Tibial nerve (tissue), 4 donors: Measurements from ENCODE around the gene OGN. TPM values are rescaled to one million over a fixed set of nuclear protein-coding genes. Genes with fewer than 3 reads are reported as not detected.

Source experiments
- DNase-seq, 2 donors: peaks; one replicate each; pipeline ENCODE4 v3.0.0-alpha.2; 2019; ENCODE audit warnings: low spot score in 2 of 2
- H3K27ac ChIP-seq, 4 donors: fragments of 200-600 bp; sonication (generic) in 3 of 4; one replicate each; pipeline ENCODE4 v1.5.1; 2017 to 2019; ENCODE audit warnings: mild to moderate bottlenecking in 1 of 4
- H3K27me3 ChIP-seq, 2 donors: fragments of 200-600 bp; sonication (generic) in 1 of 2; one replicate each; pipeline versions ENCODE4 v1.5.1 to v1.6.0; 2017 to 2019
- H3K36me3 ChIP-seq, 3 donors: fragments of 200-600 bp; sonication (generic); one replicate each; pipeline ENCODE4 v1.5.1; 2018 to 2019
- H3K4me1 ChIP-seq, 4 donors: fragments of 200-600 bp; sonication (generic) in 3 of 4; one replicate each; pipeline ENCODE4 v1.5.1; 2017 to 2019
- H3K4me3 ChIP-seq, 4 donors: fragments of 200-600 bp; sonication (generic) in 3 of 4; one replicate each; pipeline ENCODE4 v1.5.1; 2017 to 2019; ENCODE audit warnings: mild to moderate bottlenecking in 1 of 4, moderate library complexity in 1 of 4
- H3K9me3 ChIP-seq, 4 donors: fragments of 200-600 bp; sonication (generic) in 3 of 4; one replicate each; pipeline ENCODE4 v1.5.1; 2017 to 2019
- CTCF ChIP-seq, 5 experiments: fragments of 200-600 bp in 3 of 5; fragments of 450-650 bp in 2 of 5; sonication (generic) in 3 of 5; IDR thresholded peaks; one replicate each; pipeline ENCODE4 v1.5.1; 2016 to 2019; ENCODE audit warnings: antibody characterized with exemption in 5 of 5, mild to moderate bottlenecking in 3 of 5, moderate library complexity in 2 of 5
- EP300 ChIP-seq, 2 donors: sonication (generic); formaldehyde crosslinking; IDR thresholded peaks; one replicate each; pipeline ENCODE4 v1.6.1; 2017; ENCODE audit warnings: antibody characterized with exemption in 2 of 2, mild to moderate bottlenecking in 1 of 2
- POLR2A ChIP-seq, 2 donors: fragments of 450-650 bp; IDR thresholded peaks; one replicate each; pipeline ENCODE4 v1.6.1; 2017; ENCODE audit warnings: antibody characterized with exemption in 2 of 2, mild to moderate bottlenecking in 2 of 2, moderate library complexity in 2 of 2
- WGBS, 2 donors: methylation state at CpG; one replicate each; pipeline ENCODE4 v1.1.5; 2018; 5-methylcytosine and 5-hydroxymethylcytosine counted together
- total RNA-seq, 4 donors: library from RNA; depleted of rRNA; stranded (reverse); fragments of >200 nt; gene quantifications; one replicate each; pipeline ENCODE4 v1.1.0, GENCODE V29; 2016

OGN gene
- total RNA-seq, 4 donors from 2014 or later = 4.2 to 33.9 (median 18.4) TPM

DNA sequence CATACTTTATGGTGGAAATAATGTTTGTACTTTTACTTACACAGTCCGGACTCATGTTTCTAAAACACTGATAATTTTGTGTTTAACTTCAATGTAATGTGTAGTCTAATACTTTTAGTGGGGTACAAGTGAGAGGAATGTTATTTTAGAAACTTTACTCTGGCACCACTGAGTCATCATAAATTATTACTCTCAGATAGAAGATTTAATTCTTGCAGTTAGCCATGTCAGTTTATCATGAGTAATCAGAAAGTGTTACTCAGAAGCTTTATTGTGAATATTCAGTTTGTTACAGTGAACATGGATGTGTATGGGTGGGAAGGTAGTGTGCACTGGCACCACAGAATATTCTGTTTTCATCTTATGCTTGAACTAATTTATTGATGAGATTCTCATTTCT lies 20.0 kb downstream of the OGN start:
- Histone ChIP-seq H3K27ac (peak overlapping the region in 2 of 4 donors; percentile 42 to 52), H3K9me3 (no peaks in the 10 kb centered on the region), H3K4me3 (no peak overlapping the region), H3K4me1 (peaks cover 0 to 6% (median 0%) of the 10 kb centered on the region in 4 donors), H3K36me3 (no peaks in the 10 kb centered on the region), H3K27me3 (no peaks in the 10 kb centered on the region)
- TF ChIP-seq POLR2A (IDR thresholded peaks at IDR 0.05) (no peak), CTCF (IDR thresholded peaks at IDR 0.05) (no peak), EP300 (IDR thresholded peaks at IDR 0.05) (no peak)
- WGBS, 2 donors = 69 to 78% methylated on average over 1 of the region's 1 CpG
- DNase-seq = no peak

DNA sequence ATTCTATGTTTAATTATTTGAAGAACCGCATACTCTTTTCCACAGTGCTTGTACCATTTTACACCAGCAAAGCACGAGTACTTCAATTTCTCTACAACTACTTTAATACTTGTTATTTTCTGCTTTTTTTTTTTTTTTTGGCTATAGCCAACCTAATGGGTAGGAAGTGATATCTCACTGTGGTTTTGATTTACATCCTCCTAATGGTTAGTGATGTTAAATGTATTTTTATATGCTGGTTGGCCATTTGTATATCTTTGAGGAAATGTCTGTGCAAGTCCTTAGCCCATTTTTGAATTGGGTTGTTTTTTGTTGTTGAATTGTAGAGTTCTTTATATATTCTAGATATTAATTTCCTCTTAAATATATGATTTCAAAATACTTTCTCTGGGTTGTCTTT lies 22.6 kb downstream of the OGN start:
- Histone ChIP-seq H3K4me1 (peaks cover 0 to 6% (median 0%) of the 10 kb centered on the region in 4 donors), H3K9me3 (no peaks in the 10 kb centered on the region), H3K36me3 (no peaks in the 10 kb centered on the region), H3K4me3 (no peak overlapping the region), H3K27me3 (no peaks in the 10 kb centered on the region), H3K27ac (no peak overlapping the region)
- WGBS, 2 donors = 92% methylated on average over 2 of the region's 2 CpGs
- DNase-seq = no peak
- TF ChIP-seq CTCF (IDR thresholded peaks at IDR 0.05) = no peak

DNA sequence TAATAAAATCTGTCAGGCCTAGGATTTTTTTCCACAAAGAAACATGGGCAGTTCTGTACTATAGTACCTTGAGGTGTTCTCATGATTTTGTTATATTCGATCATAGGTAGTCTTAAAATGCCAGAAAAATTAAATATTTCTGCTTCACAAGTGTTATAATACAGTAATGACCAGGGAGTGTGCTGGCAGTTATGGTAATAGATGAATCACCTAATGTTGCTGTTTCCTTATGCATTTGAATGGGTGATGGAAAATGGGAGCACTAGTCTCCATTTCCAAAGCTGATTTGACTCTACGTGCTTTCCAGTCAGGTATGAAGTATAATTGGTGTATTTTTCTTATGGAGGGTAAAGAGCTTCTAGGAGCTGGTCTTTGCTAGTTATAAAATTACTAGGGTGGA lies 23.8 kb downstream of the OGN start:
- peaks cover 0 to 3% (median under 1%) of the 10 kb centered on the region in 4 donors for H3K9me3 ChIP-seq
- peaks cover 0 to 6% (median 0%) of the 10 kb centered on the region in 4 donors for H3K4me1 ChIP-seq
- no peak for TF ChIP-seq POLR2A (IDR thresholded peaks at IDR 0.05)
- 91 to 94% methylated on average over 2 of the region's 2 CpGs for WGBS, 2 donors
- no peaks in the 10 kb centered on the region for H3K36me3 ChIP-seq
- H3K27me3 ChIP-seq = no peaks in the 10 kb centered on the region
- H3K4me3 ChIP-seq = no peak overlapping the region
- H3K27ac ChIP-seq = no peak overlapping the region
- DNase-seq = no peak

DNA sequence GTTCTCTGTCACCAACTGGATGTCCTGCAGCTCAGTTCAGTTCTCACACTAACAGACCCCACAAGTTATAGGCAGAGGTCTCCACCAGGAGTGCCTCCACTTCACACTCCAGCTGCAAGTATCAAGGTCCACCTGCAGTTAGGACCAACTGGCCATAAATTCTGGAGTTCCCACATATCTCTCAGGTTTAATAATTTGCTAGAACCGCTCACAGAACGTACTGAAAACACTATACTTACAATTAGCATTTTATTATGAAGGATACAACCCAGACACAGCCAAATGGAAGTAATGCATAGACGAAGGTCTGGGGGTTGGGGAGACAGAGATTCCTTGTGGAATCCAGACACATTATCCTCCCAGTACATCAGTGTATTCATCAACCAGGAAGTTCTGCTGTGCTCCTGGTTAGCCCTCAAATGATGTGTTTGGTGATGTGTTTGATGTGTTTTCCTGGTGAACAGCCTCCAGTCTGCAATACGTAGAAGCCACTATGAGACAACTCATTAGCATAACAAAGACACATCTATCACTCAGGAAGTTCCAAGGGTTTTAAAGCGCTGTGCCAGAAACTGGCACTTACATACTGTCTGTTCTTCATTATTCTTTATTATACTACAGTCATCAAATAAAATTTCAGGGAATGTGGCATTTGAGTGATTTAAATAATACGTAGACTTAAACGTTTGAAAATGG lies 25.4 kb downstream of the OGN start:
- Histone ChIP-seq H3K36me3 (no peaks in the 10 kb centered on the region), H3K4me3 (no peak overlapping the region), H3K27me3 (no peaks in the 10 kb centered on the region), H3K9me3 (peaks cover 0 to 16% (median 4%) of the 10 kb centered on the region in 4 donors), H3K27ac (no peak overlapping the region), H3K4me1 (no peaks in the 10 kb centered on the region)
- no peak for DNase-seq
- 63 to 70% methylated on average over 7 of the region's 7 CpGs for WGBS, 2 donors
- TF ChIP-seq EP300 (IDR thresholded peaks at IDR 0.05) (no peak), CTCF (IDR thresholded peaks at IDR 0.05) (no peak)

GRCh38 chr9:92377876-92378275 lies 26.5 kb downstream of the OGN start:
- no peak for DNase-seq
- peaks cover 0 to 26% (median 4%) of the 10 kb centered on the region in 4 donors for H3K9me3 ChIP-seq
- no peak overlapping the region for H3K4me3 ChIP-seq
- TF ChIP-seq CTCF (IDR thresholded peaks at IDR 0.05) = no peak
- no peak for TF ChIP-seq EP300 (IDR thresholded peaks at IDR 0.05)
- no peak for TF ChIP-seq POLR2A (IDR thresholded peaks at IDR 0.05)
- no peaks in the 10 kb centered on the region for H3K27me3 ChIP-seq
- no peak overlapping the region for H3K27ac ChIP-seq
- 47 to 64% methylated on average over 2 of the region's 2 CpGs for WGBS, 2 donors
- H3K4me1 ChIP-seq = no peaks in the 10 kb centered on the region
- H3K36me3 ChIP-seq = no peaks in the 10 kb centered on the region
